ENCODE measurements around the gene ITGA8.
"Not testable (repeated sequence)": the region's sequence is repeated elsewhere in the genome, so short reads cannot be mapped to it uniquely, and the experiment has no call there.

The ITGA8 gene

DNA sequence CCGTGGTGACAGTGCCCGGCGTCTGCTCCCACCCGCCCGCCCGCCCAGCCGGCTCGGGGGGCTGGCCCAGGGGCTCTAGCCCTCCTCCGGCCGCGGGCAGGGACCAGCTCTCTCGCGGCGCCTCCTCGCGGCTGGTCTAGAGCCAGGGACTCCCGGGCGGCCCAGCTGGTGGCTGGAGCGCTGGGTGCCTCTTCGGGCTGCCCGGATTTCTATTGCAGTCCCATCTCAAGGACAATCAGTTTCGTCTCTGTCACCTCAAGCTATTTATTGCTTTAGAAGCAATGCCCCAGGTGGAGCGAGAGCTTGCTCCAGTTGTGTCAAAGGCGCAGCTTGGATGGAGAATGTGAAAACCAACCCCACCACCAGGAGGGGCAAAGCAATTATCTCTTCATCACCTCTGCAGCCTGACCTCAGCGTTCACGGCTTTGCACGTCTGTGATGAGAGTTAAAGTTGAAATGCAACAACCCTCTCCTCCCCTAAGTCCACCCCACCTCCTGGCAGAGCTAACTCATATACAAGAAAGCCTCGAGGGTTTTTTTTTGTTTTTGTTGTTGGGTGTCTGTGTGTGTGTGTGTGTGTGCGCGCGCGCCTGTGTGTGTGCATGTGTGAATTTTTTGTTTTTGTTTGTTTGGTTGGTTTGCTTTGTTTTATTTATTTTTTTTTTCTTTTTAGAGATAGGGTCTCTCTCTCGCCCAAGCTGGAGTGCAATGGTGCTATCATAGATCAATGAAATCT is at the start of gene ITGA8:
Gene ITGA8, minus strand, starts transcription at position 24 of the 736 bp plus-strand sequence. CDS start 151 bp downstream, outside the sequence.
- no peak for DNase-seq

GRCh38 chr10:15764892-15765454 is 45.3 kb upstream of the ITGA8 start:
- no peak for DNase-seq

DNA sequence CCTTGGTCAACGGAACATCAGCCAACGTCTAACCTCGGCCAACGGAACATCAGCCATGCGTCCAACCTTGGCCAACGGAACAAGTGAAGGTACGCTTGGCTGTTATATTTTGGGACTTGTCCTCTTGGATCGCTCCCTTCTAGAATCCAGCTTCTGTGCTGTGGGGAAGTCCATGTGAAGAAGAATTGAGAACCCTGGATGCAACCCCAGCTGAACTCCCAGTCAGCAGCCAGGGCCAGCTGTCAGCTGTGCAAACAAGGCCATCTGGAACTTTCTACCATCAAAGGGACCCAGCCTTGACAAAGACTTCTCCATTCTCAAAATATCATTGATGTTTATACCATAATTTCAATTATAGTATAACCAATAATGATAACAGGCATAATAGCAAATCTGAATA is 43.3 kb upstream of the ITGA8 start:
- no peak for DNase-seq

GRCh38 chr10:15762239-15762638 is 42.5 kb upstream of the ITGA8 start:
- DNase-seq: not testable (repeated sequence)

DNA sequence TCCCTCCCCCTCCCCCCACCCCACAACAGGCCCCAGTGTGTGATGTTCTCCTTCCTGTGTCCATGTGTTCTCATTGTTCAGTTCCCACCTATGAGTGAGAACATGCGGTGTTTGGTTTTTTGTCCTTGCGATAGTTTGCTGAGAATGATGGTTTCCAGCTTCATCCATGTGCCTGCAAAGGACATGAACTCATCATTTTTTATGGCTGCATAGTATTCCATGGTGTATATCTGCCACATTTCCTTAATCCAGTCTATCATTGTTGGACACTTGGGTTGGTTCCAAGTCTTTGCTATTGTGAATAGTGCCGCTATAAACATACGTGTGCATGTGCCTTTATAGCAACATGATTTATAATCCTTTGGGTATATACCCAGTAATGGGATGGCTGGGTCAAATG is 41.5 kb upstream of the ITGA8 start:
- DNase-seq: not testable (repeated sequence)

GRCh38 chr10:15760681-15761080 is 41.0 kb upstream of the ITGA8 start:
- no peak for DNase-seq

- DNase-seq: no peak
Measured at GRCh38 chr10:15759265-15759664, 39.5 kb upstream of the ITGA8 start.

DNA sequence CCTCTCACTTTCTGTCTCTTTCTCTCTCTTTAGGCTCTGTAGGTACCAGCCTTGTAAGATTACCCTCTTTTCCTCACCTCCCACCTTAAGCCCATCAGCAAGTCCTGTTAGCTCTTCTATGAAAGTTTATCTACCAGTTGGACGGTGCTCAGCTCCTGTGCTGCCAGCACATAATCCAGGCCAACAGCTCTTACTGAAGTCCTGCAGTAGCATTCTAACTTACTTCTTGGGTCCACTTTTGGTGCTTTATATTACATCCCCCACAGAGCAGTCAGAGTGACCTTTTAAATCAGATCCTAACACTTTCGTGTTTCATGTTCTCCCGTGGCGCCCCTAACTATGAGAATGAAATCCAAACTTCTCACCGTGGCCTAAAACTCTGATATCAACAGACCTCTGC is 38.9 kb upstream of the ITGA8 start:
- DNase-seq: no peak

DNA sequence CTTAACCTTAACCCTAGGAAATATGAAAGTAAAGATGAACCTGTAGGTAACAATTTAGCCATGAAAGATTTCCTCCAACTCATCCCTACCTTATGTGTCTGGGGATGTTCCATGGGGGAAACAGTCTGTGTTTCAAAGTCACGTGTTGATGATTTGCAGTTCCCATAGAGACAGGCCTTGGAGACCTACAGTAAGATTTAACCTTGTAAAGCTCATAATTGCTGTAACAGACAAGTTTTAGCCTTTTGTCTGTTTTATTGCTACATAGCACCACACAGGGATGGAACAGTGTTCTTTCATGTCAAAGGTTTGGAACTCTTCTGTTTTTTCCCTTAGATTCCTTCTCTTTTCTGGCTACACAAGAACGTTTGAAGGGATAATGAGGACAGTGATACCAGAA is 35.2 kb upstream of the ITGA8 start:
- DNase-seq: no peak

- DNase-seq: no peak
Measured at GRCh38 chr10:15751046-15751445, 31.3 kb upstream of the ITGA8 start.

DNA sequence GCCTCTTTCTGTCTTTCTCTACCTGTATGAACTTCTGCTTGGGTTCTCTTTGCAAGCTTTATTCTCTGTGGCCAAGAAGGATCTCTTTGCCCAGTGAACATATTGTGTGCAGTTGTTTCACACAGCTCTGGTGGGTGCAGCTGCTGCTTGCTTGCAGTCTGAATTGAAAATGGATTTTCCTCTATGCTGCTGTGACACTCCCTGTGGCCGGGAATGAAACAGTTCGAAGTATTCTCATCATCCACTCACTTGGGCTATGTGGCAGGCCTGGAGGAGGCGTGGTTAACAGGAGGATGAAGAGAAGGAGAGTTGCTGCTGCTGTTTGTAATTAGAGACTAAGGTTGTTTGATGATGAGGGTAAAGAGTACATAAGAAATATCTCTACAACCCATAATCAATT is 28.4 kb upstream of the ITGA8 start:
- DNase-seq: no peak

GRCh38 chr10:15747632-15748031 is 27.9 kb upstream of the ITGA8 start:
- no peak for DNase-seq

DNA sequence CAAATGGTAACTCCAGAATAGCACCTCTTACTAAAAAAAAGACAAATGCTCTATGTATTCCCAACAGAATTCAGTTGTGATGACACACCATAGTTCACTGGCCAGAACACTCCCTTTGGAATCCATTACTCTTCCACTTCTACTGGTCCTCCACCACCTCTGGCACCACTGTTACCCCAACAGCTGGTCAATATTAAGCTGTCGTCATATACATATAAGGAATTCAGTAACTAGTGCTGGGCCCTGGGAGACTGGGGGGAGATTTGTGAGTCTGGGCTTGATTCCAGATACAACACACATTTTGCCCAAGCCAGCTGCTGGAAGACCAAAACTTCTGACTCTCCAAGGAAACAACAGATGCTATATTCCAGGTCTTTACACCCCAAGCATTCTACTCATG is 26.0 kb upstream of the ITGA8 start:
- no peak for DNase-seq

DNA sequence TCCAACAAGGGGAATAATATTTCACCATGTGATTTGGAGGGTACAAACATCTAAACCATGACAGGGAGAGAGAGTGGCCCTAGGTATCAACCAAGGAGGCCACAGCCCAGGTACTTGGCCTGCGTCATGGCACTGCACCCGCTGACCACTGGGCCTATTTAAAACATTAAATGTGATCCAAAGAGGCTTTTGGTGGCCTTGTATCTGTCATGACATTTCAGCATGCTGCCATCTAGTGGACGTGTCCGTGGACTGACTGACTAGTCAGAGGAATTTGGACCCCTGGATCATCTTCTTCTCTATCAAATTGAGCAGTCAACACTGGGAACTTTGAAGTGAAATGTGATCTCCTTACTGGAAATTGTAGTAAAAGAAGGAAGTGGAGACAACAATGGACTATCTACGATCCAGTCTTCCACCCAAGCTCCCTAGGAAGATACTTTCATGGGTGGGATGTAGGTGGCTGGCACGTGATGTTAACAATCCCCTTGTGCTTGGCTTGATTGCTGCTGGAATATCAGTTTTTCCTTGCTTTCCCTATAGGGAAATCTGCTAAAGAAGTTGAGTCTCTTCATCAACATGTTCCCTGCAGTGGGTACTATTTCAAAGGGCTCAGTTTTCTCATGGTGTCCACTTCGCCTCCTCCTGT is 24.6 kb upstream of the ITGA8 start:
- peak; percentile 19 for DNase-seq

GRCh38 chr10:15743443-15743842 is 23.7 kb upstream of the ITGA8 start:
- DNase-seq: no peak

GRCh38 chr10:15742836-15743235 is 23.1 kb upstream of the ITGA8 start:
- no peak for DNase-seq

DNA sequence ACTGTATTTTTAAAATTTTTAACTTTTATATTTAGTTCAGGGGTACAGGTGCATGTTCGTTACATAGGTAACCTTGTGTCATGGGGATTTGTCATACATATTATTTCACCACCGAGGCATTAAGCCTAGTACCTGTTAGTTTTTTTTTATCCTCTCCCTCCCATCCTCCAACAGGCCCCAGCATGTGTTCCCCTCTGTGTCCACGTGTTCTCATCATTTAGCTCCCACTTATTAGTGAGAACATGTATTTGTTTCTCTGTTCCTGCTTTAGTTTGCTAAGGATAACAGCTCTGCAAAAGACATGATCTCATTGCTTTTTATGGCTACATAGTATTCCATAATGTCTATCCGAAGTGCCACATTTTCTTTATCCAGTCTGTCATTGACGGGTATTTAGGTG is 22.4 kb upstream of the ITGA8 start:
- no peak for DNase-seq

DNA sequence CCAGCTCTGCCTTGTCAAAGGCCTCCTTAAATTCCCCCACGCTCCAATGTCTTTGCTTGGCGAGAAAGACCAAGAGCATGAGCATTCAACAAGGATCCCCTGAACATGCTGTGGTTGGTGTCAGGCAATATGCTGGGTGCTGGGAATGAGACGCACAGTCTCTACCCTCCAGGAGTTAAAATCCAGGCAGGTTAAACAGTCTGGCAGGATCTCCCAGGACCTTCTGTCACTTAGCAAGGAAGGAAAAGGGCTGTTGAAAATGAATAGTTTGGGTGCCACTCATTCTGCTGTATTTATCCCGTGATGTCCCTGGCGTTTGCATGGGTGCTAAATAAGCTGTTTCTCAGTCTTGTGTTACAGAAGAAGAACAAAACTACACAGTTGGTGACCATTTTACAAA is 21.9 kb upstream of the ITGA8 start:
- DNase-seq: no peak

DNA sequence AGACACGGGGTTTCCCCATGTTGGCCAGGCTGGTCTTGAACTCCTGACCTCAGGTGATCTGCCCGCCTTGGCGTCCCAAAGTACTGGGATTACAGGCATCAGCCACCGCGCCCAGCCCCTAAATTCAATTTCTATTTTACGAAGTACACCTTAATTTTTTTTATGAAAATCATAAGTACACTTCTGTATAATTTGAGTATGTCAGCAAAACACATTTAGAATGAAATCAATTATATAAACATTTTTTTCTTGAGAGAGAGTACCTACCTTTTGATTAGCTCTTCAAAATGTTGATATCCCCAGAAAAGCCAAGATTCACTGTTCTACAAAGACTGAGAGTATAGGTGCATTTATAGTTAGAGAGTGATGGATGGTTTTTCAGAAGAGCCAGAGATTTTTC is 20.5 kb upstream of the ITGA8 start:
- no peak for DNase-seq

GRCh38 chr10:15739254-15739970 is 19.7 kb upstream of the ITGA8 start:
- no peak for DNase-seq

DNA sequence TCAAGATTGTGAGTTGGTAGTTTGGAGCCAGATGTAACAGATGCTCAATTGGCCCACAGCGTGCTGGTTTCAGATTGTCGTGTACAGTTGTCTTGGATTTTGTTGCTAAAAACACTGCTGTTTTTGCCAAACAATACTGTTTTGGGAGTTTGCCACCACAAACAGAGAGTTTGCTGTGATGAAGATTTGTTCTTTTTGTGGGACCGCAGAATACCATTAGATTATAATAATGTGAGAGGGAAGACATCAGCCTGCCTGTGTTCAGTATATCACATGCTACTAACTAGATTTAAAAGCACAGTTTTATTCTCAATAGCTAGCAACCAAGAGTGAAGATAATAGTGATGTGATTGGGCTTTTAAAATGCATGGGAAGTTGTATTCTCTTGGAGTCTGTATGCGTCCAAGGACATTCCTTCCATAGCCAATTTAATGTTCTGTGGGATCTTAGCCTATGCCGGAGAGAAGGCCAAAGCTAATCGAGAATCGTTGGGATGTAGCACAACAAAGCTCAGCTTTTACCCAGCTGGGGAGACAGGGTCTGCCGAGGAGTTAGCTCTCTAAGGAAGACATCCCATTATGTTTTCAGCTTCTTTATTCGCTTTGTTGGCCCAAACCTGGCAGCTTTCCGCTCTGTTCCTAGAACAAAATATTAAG is 18.7 kb upstream of the ITGA8 start:
- DNase-seq: no peak

DNA sequence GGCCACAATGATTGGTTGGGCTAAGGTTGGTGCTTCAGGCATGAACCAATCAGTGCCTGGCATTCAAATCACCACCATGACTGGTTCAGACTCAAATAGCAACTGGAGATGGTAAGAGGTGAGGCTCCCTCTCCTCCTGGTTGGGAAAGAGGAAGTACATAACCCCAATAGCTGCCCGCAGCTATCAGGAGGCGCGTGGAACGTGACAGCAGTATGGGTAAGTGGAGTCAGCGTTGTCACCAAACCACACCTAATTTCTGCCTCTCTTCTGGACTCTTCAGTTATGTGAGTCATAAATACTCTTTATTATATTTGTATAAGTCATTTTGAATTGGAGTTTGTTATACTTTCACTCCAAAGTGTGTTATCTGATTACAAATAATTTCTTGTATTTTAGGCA is 17.9 kb upstream of the ITGA8 start:
- no peak for DNase-seq

GRCh38 chr10:15735763-15736162 is 16.0 kb upstream of the ITGA8 start:
- DNase-seq: no peak

Data from stimulated activated CD4-positive, alpha-beta T cell treated with anti-CD3 and anti-CD28 coated beads, Interleukin-12 subunit alpha, Interleukin-12 subunit beta, amount 100 ng/mL, for 4 hours (primary cell).